GM18526 (cell line): ENCODE measurements around the gene TMA7.

Experiments
- POLR2A ChIP-seq: IDR thresholded peaks from 3 replicates; pipeline ENCODE4 v1.6.1; 2011; ENCODE audit not compliant: insufficient read length; ENCODE audit errors: extremely low read depth

TMA7 gene

DNA sequence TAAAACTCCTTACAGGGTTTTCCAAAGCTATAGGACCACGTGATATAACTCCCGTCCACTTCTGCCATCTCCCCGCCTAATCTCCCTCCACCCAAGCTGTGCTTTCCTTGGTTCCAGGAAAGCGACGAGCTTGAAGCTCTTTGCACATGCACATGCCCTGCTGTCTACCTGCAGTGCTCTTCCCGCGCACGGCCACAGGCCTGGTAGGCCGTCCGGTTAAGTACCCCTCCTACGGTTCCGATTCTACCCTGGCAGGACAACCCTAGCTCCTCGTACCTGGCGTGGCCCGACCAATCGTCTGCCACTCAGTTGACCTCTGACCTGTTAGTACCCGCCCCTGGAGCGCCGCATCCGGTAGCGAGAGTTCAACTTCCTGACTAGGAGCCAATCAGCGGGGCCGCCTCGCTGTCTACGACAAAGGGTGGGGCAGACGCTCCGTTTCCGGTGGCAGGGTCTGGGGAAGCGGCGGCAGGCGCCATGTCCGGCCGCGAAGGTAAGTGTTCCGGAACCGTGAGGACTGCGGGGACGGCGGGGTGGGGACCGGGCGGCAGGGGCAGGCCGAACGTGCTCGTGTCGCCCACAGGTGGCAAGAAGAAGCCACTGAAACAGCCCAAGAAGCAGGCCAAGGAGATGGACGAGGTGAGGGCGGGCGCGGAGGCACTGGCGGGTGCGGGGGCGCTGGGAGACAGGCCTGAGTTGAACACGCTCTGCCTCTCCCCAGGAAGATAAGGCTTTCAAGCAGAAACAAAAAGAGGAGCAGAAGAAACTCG lies at the start of gene TMA7, which contains the start of gene CCDC51:
Gene TMA7, plus strand, starts transcription at position 438 of the 770 bp plus-strand sequence. Its CDS starts 40 bp downstream, at position 478.
Gene CCDC51, minus strand, starts transcription at position 300 of the 770 bp plus-strand sequence. CDS start 4,991 bp downstream, outside the sequence.
- TF ChIP-seq POLR2A: peak; percentile 81

DNA sequence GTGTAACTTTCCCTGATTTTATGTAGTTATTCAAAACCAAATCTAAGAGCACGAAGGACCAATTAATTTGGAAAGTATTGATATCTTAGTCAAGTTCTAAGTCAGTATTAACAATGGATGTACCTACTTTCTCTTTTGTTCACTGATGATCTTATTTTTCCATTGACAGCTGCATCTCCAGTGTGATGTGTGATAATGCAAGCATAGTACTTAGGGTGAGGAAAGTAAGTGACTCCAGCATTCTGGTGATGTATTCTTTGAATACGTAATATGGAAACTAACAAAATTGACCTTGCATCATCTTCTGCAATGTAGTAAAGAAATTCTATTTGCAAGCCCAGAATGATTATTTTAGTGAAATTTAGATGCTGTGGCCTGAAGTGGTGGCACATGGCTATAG lies 45.7 kb upstream of the TMA7 start:
- no peak for TF ChIP-seq POLR2A

DNA sequence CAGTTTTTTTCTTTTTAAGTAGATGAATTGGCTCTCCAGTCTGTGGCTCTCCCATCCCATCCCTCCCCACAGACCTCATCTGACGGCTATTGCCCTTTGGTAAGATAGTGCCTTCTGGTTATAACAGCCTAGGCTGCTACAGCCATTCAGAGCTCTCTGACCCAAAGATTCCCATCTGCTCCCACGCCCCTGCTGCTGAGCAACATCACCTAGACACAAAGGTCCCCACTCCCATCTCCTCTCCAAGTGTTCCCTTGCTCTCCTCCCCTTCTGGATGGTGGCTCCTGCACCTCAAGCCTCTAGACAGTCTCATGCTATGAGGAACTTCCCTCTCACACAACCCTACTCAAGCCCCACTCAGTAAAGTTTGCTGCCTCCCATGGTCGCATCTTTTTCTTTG lies 44.3 kb upstream of the TMA7 start:
- TF ChIP-seq POLR2A: no peak

DNA sequence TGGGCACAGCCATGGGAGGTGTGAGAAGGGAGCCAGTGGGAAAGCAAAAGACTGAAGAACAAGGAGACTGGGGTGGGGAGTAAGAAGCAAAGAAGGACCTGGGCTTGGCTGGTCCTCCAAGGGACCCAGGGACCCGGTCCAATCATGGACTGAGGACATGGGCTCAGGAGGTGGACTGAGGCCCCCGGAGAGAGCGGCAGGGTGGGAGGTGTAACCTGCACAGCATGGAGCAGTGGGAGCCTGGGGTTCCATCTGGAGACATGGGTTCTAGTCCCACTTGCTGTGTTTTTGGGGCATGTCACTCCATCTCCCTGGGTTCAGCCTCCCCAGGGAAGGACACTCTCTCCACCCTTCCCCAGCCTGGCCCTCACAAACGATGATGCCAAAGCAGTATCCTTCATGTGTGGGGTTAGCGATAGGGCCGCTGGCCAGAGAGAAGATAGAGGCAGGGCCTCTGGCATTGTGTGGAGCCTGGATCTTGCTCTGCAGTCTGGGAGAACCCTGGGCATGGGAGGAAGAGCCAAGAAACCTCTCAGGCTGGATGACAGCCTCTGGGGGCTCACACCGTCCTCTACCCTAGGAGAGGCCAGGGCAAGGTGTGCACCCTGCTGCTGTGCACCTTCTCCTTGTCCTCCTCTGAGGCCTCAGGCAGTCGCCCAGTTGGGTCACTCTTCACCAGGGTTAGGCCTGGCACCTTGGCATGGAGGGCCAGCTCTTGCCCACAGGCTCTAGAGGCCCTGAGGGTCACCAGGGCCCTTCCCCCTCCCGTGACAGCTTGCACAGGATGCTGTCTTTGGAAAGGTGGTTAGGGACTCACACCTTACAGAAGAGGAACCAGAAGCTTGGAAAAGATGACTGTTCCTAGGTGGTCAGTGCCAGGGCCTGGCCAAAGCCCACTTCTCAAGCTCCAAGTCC lies 42.0 kb upstream of the TMA7 start:
- TF ChIP-seq POLR2A: no peak

DNA sequence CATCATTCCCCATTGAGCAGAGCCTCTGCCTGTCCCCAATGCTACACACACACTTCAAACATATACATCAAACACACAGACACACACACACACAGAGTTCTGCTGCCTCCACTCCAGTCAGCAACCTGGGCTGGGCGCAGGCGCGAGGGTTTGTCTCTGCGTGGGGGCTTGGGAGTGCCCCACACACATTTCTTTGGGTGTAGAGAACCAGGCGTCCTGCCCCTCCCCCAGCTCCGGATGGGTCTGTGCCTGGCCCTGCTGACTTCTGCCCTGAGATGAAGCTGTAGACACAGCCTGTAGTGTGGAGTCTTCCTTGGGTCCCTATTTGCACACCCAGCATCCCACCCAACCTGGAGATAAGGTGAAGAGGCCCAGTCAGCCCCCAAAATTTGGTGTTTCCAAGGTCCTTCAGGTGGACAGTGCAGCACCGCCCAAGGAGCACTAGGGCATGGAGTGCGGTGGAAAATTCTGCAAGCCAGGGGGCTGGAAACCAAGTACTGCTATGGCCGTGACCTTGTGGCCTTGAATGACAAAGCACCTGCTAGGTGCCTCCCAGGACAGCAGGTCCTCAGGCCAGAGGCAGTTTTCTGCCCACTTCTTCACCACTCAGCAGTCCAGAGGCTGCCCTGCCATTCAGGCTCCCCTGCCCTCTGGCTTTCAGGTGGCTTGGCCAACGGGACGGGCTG lies 41.2 kb upstream of the TMA7 start:
- no peak for TF ChIP-seq POLR2A

DNA sequence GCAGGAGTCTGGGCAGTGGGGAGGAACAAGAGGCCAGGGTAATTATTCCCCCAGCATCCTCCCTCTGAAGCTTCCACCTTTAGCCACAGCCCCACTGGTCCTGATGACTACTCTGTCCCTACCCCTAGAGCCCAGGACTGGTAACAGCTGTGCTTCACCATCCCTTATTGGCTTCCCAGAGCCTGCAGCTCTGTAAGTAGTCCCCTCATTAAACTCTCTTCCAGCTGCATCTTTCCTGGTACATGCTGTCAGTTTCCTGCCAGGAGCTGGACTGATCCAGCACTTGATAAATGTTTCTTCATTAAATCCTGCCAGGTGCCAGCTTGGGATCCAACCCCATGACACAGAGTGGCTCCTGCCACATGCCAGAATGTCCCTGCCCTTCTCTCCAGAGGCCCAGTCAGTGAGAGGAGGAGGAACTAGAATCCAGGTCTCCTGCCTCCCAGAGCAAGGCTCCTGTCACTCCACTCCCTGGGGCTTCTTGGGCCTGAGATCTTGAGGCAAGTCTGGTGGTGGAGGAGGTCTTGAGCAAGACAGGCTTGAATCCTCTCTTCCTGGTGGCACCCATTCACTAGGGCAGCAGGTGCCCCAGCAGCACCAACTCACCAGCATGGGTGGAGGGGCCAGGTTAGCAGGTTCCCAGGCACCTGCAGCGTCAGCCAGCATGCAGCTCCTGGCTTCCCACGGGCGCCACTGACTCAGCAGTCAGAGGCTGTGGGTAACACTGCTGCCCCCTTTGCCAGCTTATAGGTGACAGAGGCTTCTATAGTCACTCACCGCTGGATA lies 40.5 kb upstream of the TMA7 start:
- no peak for TF ChIP-seq POLR2A

DNA sequence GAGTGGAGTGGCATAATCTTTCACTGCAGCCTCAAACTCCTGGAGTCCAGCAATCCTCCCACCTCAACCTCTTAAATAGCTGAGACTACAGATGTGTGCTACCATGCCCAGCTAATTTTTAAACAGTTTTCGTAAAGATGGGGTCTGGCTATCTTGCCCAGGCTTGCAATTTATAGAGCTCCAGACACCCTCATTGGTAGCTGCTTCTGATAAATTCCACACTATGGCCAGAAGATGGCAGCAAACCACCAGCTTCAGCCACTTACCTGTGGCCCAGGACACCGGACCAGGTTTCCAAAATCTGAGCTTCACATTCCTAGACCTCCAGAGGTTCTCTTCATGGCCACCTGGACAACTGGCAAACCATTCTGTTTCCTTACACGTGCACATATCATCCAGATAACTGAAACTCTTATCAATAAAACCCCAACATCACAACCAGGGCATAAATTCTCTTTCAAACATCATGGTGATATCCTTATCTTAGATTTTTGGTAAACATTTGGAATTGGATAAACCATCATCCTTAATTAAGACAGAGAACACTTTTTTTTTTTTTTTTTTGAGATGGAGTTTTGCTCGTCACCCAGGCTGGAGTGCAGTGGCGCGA lies 39.1 kb upstream of the TMA7 start:
- no peak for TF ChIP-seq POLR2A

DNA sequence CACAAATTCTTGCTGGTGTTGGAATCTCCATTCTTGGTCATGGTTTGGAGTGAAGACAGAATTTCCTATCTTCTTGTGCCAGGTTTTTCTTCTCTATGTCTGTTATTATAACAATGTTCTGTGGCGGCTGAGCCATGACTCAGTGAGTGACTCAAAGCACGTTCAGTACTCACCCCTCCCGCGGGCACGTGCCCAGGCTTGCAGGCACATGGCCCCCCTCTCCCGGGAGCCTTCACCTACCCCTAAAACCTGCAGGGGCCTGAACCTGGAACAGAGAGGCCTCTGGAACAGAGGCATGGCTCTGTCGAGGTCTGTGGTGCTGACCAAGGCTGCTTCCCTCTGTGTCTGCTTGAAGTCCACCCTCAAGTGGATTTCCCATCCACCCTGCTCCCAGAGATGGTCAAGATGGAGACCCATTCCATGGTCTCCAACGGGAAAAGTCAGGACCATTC lies 37.8 kb upstream of the TMA7 start:
- TF ChIP-seq POLR2A: no peak

DNA sequence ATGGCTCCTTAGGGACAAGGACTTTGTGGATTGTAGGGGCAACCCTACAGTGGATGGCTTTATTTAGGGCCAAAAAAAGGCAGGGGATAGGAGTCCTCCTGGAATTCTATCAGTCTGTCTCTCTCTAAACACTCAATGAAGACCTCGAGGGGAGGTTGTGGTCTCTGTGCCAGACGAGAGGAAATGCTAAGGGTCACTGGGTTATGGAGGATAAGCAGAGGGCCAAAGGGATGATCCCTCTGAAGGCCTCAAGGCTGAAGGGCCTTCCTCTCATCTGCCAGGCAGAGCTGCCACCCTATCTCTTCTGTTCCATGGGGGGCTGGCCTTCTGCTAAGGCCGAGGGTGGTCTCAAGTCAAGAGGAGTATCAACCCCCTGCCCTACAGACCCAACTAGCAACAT lies 37.1 kb upstream of the TMA7 start:
- TF ChIP-seq POLR2A: no peak

DNA sequence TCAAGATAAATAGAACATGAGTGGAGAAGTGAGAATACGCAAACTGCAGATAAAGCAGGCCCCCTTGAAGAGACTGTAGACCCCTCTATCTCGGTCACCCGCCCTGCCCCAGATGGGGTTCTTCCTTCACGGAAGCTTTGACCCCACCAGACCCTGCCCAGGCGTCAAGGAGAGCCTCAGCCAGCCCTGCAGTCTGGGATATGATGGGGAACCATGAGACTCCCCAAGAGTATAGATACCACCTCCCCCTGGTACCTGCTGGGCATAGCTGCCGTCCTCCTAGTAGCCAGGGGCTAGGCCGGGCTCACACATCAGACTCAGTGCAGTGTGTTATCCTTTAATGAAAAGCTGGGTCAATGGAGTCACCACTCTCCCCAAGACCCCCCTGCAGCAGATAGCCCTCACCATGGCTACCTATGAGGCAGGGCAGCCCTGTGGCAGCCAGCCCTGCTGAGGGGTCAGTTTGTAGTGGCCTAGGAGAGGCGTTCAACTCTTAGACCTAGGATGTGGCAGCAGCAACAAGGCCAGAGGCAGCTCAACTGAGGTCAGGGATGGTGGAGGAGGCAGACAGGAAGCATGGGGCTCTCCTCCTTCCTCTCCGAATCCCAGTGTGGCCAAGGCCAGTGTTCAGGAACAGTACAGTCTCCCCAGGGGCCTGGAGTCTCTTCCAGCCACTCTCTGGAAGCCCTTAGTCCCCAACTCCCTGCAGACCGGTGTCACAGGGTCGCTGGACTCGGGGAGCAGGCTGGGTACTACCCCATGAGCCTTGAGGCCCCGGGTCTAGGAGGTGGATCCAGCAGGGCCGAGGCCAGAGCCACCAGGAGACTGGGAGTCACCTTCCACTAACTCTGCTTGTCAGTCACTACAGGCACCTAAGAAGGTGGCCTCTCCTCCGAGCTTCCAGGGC lies 36.3 kb upstream of the TMA7 start:
- TF ChIP-seq POLR2A: no peak

DNA sequence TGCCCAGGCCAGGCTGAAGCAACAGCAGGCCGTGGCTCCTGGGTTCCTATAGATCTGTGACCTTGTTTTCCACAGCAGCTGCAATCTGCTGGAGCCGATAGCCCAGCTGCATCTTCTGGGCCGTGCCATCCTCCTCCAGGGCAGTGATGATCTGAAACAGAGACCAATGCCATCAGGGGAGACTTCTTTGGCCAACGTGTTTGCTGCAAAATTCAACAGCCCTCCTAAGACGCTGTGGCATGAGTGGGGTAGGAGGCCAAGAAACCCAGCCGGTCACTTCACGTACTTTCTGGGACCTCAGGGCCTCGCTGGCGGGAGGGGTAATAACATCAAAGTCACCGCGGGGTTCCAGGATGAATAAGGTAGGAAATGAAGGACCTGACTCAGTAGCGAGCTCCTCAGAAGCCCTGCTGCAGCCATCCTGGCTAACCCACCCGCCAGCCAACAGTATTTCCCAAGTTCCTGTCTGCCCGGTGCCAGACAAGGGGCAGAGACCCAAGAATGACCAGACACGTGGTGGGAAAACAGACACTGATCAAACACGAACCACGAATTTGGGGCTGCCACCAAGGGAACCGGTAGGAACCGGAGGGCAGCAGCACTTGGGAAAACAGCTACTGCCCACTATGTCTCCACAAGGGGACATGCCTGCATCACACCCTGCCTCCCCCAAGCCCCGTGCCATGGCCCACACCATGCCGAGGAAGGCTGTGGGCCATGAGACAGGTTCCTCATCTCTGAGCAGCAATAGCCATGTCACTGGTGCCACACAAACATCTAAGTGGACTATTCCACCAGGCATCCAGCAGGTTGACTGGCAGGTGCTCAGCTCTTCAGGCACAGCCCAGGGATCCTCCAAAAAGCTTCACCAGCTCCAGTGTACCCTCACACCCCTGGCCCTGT lies 35.4 kb upstream of the TMA7 start:
- no peak for TF ChIP-seq POLR2A

DNA sequence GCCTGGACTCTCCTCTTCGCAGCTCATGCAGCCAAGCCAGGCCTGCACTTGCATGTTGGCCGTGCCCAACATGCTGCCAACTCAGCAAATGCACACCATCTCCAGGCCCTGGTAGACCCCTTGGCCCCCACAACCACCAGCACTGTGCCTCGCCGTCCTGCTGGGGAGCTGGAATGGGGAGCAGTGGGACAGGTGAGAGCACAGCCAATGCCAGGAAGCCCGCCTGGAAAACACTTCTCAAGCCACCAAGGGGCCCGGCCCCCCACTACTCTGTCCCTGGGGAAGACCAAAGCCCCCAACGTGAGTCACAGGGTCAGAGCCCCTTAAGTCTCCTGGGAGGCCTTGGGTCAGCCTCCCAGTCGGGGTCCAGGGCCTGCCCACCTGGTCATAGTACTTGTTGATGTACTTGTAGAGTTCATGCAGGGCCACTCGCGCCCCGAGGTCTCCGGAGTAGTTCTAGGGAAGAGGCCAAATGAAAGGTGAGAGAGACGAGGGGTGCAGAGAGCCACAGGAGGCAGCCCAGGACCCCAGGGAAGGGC lies 34.6 kb upstream of the TMA7 start:
- TF ChIP-seq POLR2A: no peak
